ENCODE results near the gene SFTPD.
A peak's percentile ranks its signal among the peaks of the same experiment; 100 is the strongest.

The SFTPD gene

GRCh38 chr10:79940431-79940830, 8.5 kb downstream of the SFTPD start:
- DNase-seq (ENCODE audit: low read depth in 1 of 2, low spot score in 1 of 2) = no peak
- Histone ChIP-seq H3K27ac (replicated peaks) (peak overlapping the region; percentile 81), H3K27me3 (ENCODE audit: insufficient read depth, poor library complexity, severe bottlenecking) (no peaks in the 10 kb centered on the region), H3K4me3 (replicated peaks; ENCODE audit: insufficient read depth, low read length) (no peak overlapping the region)
- no peak for TF ChIP-seq SPI1 (IDR thresholded peaks at IDR 0.05; ENCODE audit: borderline replicate concordance, low read depth)
- no peak for TF ChIP-seq POLR2AphosphoS5 (IDR thresholded peaks at IDR 0.05; ENCODE audit: low read depth)
- TF ChIP-seq, protein P1, sequence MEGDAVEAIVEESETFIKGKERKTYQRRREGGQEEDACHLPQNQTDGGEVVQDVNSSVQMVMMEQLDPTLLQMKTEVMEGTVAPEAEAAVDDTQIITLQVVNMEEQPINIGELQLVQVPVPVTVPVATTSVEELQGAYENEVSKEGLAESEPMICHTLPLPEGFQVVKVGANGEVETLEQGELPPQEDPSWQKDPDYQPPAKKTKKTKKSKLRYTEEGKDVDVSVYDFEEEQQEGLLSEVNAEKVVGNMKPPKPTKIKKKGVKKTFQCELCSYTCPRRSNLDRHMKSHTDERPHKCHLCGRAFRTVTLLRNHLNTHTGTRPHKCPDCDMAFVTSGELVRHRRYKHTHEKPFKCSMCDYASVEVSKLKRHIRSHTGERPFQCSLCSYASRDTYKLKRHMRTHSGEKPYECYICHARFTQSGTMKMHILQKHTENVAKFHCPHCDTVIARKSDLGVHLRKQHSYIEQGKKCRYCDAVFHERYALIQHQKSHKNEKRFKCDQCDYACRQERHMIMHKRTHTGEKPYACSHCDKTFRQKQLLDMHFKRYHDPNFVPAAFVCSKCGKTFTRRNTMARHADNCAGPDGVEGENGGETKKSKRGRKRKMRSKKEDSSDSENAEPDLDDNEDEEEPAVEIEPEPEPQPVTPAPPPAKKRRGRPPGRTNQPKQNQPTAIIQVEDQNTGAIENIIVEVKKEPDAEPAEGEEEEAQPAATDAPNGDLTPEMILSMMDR (IDR thresholded peaks at IDR 0.05; ENCODE audit: insufficient read depth, low read length) = no peak
- TF ChIP-seq GABPA (IDR thresholded peaks at IDR 0.05; ENCODE audit: low read depth) = no peak
- TF ChIP-seq, protein P2, sequence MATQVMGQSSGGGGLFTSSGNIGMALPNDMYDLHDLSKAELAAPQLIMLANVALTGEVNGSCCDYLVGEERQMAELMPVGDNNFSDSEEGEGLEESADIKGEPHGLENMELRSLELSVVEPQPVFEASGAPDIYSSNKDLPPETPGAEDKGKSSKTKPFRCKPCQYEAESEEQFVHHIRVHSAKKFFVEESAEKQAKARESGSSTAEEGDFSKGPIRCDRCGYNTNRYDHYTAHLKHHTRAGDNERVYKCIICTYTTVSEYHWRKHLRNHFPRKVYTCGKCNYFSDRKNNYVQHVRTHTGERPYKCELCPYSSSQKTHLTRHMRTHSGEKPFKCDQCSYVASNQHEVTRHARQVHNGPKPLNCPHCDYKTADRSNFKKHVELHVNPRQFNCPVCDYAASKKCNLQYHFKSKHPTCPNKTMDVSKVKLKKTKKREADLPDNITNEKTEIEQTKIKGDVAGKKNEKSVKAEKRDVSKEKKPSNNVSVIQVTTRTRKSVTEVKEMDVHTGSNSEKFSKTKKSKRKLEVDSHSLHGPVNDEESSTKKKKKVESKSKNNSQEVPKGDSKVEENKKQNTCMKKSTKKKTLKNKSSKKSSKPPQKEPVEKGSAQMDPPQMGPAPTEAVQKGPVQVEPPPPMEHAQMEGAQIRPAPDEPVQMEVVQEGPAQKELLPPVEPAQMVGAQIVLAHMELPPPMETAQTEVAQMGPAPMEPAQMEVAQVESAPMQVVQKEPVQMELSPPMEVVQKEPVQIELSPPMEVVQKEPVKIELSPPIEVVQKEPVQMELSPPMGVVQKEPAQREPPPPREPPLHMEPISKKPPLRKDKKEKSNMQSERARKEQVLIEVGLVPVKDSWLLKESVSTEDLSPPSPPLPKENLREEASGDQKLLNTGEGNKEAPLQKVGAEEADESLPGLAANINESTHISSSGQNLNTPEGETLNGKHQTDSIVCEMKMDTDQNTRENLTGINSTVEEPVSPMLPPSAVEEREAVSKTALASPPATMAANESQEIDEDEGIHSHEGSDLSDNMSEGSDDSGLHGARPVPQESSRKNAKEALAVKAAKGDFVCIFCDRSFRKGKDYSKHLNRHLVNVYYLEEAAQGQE (IDR thresholded peaks at IDR 0.05; ENCODE audit: insufficient replicate concordance, low read depth) = no peak

DNA sequence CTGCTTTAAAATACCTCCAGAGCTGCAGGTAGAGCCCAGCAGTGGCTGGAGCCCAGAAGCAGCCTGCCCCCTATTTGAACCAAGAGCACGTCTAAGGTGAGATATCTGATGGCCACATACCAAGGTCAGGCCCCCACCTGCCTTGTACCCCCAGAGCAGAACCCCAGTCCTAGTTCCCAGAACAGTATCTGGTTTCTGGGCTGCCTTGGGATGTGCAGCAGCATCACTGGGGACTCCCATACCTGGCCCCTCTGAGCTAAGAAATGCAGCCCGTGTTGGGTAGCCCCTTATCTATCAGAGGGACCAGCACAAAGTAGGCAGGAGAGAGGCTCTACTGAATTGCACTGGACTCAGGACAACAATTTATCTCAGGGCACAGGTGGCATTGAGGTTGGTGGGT, 8.9 kb downstream of the SFTPD start:
- Histone ChIP-seq H3K4me3 (replicated peaks; ENCODE audit: insufficient read depth, low read length) (no peak overlapping the region), H3K27me3 (ENCODE audit: insufficient read depth, poor library complexity, severe bottlenecking) (no peaks in the 10 kb centered on the region), H3K27ac (replicated peaks) (peak overlapping the region; percentile 81)
- DNase-seq (ENCODE audit: low read depth in 1 of 2, low spot score in 1 of 2) = no peak
- TF ChIP-seq SPI1 (IDR thresholded peaks at IDR 0.05; ENCODE audit: borderline replicate concordance, low read depth) = no peak

GRCh38 chr10:79938728-79939406, 10.0 kb downstream of the SFTPD start:
- TF ChIP-seq POLR2AphosphoS5 (IDR thresholded peaks at IDR 0.05; ENCODE audit: low read depth) = peak; percentile 82
- TF ChIP-seq, protein P1 (IDR thresholded peaks at IDR 0.05; ENCODE audit: insufficient read depth, low read length) = no peak
- TF ChIP-seq, protein P2 (IDR thresholded peaks at IDR 0.05; ENCODE audit: insufficient replicate concordance, low read depth) = no peak
- TF ChIP-seq GABPA (IDR thresholded peaks at IDR 0.05; ENCODE audit: low read depth) = no peak
- TF ChIP-seq SPI1 (IDR thresholded peaks at IDR 0.05; ENCODE audit: borderline replicate concordance, low read depth) = peak; percentile 100
- H3K27ac ChIP-seq (replicated peaks) = peak overlapping the region; percentile 81
- no peak overlapping the region for H3K4me3 ChIP-seq (replicated peaks; ENCODE audit: insufficient read depth, low read length)
- H3K27me3 ChIP-seq (ENCODE audit: insufficient read depth, poor library complexity, severe bottlenecking) = no peaks in the 10 kb centered on the region
- peak; percentile 79 to 94 for DNase-seq (ENCODE audit: low read depth in 1 of 2, low spot score in 1 of 2)

GRCh38 chr10:79937701-79938151, 11.2 kb downstream of the SFTPD start:
- Histone ChIP-seq H3K27ac (replicated peaks) (peak overlapping the region; percentile 81; the same call in 1 of the 2 replicates), H3K4me3 (replicated peaks; ENCODE audit: insufficient read depth, low read length) (no peak overlapping the region), H3K27me3 (ENCODE audit: insufficient read depth, poor library complexity, severe bottlenecking) (no peaks in the 10 kb centered on the region)
- TF ChIP-seq, protein P1 (IDR thresholded peaks at IDR 0.05; ENCODE audit: insufficient read depth, low read length) = no peak
- TF ChIP-seq GABPA (IDR thresholded peaks at IDR 0.05; ENCODE audit: low read depth) (no peak), POLR2AphosphoS5 (IDR thresholded peaks at IDR 0.05; ENCODE audit: low read depth) (no peak), SPI1 (IDR thresholded peaks at IDR 0.05; ENCODE audit: borderline replicate concordance, low read depth) (no peak)
- TF ChIP-seq, protein P2 (IDR thresholded peaks at IDR 0.05; ENCODE audit: insufficient replicate concordance, low read depth) = no peak
- DNase-seq (ENCODE audit: low read depth in 1 of 2, low spot score in 1 of 2) = no peak

Data from HL-60 (cell line).